Hippocampal formation (tissue), 2 donors: ENCODE results near the gene RBM4B.
"Not testable (repeated sequence)": the region's sequence is repeated elsewhere in the genome, so short reads cannot be mapped to it uniquely, and the experiment has no call there.

Experiments
- DNase-seq, 2 donors: peaks; one replicate each; lab custom pipeline; 2025; lab: John Stamatoyannopoulos, UW

The RBM4B gene

GRCh38 chr11:66677599-66678375 is at the start of gene RBM4B:
RBM4B (minus strand) TSS chr11:66677887; CDS start chr11:66677079, 808 bp downstream.
- peak; percentile 92 to 95 for DNase-seq

- no peak for DNase-seq
Observed at GRCh38 chr11:66725647-66726046, 48.0 kb upstream of the RBM4B start.

- DNase-seq: no peak
Observed at GRCh38 chr11:66725114-66725513, 47.4 kb upstream of the RBM4B start.

GRCh38 chr11:66724167-66724566 is 46.5 kb upstream of the RBM4B start:
- DNase-seq: not testable (repeated sequence)

- DNase-seq: no peak
Observed at GRCh38 chr11:66723693-66724092, 46.0 kb upstream of the RBM4B start.

GRCh38 chr11:66722745-66723651 is 45.3 kb upstream of the RBM4B start:
- no peak for DNase-seq

- DNase-seq: no peak
Observed at GRCh38 chr11:66721939-66722338, 44.3 kb upstream of the RBM4B start.

- DNase-seq: no peak
Observed at GRCh38 chr11:66720899-66721470, 43.3 kb upstream of the RBM4B start.

- DNase-seq: no peak
Observed at GRCh38 chr11:66720223-66720898, 42.7 kb upstream of the RBM4B start.

- no peak for DNase-seq
Observed at GRCh38 chr11:66719111-66719872, 41.6 kb upstream of the RBM4B start.

- no peak for DNase-seq
Observed at GRCh38 chr11:66718320-66718971, 40.8 kb upstream of the RBM4B start.

- no peak for DNase-seq
Observed at GRCh38 chr11:66717925-66718319, 40.2 kb upstream of the RBM4B start.

- no peak for DNase-seq
Observed at GRCh38 chr11:66716996-66717395, 39.3 kb upstream of the RBM4B start.

GRCh38 chr11:66715346-66716085 is 37.8 kb upstream of the RBM4B start:
- no peak for DNase-seq

GRCh38 chr11:66713746-66714480 is 36.2 kb upstream of the RBM4B start:
- no peak for DNase-seq

GRCh38 chr11:66710384-66710930 is 32.8 kb upstream of the RBM4B start:
- DNase-seq: no peak

GRCh38 chr11:66708701-66709100 is 31.0 kb upstream of the RBM4B start:
- DNase-seq: no peak

- no peak for DNase-seq
Observed at GRCh38 chr11:66708094-66708493, 30.4 kb upstream of the RBM4B start.

GRCh38 chr11:66707486-66707885 is 29.8 kb upstream of the RBM4B start:
- DNase-seq: no peak
